ENCODE results near the gene RGS1. TPM values are rescaled to one million over a fixed set of nuclear protein-coding genes. Genes with fewer than 3 reads are reported as not detected.

The RGS1 gene
- total and polyA plus RNA-seq, 2 experiments from 2014 or later: not detected

- H3K79me2 ChIP-seq (replicated peaks; ENCODE audit: insufficient read depth): no peaks in the 10 kb centered on the region
- no peaks in the 10 kb centered on the region for H4K20me1 ChIP-seq (replicated peaks; ENCODE audit: insufficient read depth)
- H3K27ac ChIP-seq (ENCODE audit: low read depth): no peak overlapping the region
- no peaks in the 10 kb centered on the region; the same call in 1 of the 2 replicates for H3K9me2 ChIP-seq (ENCODE audit: insufficient read depth)
- no peaks in the 10 kb centered on the region for H3F3A ChIP-seq (replicated peaks; ENCODE audit: low read depth)
- H3K4me1 ChIP-seq (ENCODE audit: insufficient read depth): 0 out of 2 replicates have a peak, but pooled peaks cover 4% of the 10 kb centered on the region
- no peaks in the 10 kb centered on the region for H3K27me3 ChIP-seq (ENCODE audit: insufficient read depth)
- ATAC-seq: no peak
- Mint-ChIP-seq H3K27me3 (ENCODE audit: insufficient read depth, low read depth, poor library complexity) (no peaks in the 10 kb centered on the region), H3K36me3 (ENCODE audit: low read depth) (no peaks in the 10 kb centered on the region), H3K27ac (no peak overlapping the region), H3K4me1 (peaks cover 5% of the 10 kb centered on the region; the same call in 2 of the 3 replicates), H3K9me3 (no peaks in the 10 kb centered on the region; the same call in 2 of the 3 replicates), H3K4me3 (no peak overlapping the region)
- H3K4me2 ChIP-seq: no peak overlapping the region
- H3K4me3 ChIP-seq: no peak overlapping the region
- H2AFZ ChIP-seq: no peak overlapping the region
- no peak for DNase-seq (ENCODE audit: low spot score)
- TF ChIP-seq JUNB (IDR thresholded peaks at IDR 0.05; ENCODE audit: unreplicated experiment) (no peak), ZNF114 (CRISPR knock-in tag; IDR thresholded peaks at IDR 0.05) (no peak), EZH2phosphoT487 (IDR thresholded peaks at IDR 0.05; ENCODE audit: unreplicated experiment) (no peak), EZH2 (IDR thresholded peaks at IDR 0.05; ENCODE audit: low read depth, unreplicated experiment) (no peak), ZNF462 (CRISPR knock-in tag; IDR thresholded peaks at IDR 0.05) (no peak), ETS1 (IDR thresholded peaks at IDR 0.05) (no peak), REST (IDR thresholded peaks at IDR 0.05; ENCODE audit: unreplicated experiment) (no peak), CTCF (conservative IDR thresholded peaks at IDR 0.05; ENCODE audit: low read depth in 2 of 2) (no peak), ZNF331 (CRISPR knock-in tag; IDR thresholded peaks at IDR 0.05; ENCODE audit: low read depth) (no peak), NANOG (IDR thresholded peaks at IDR 0.05; ENCODE audit: borderline replicate concordance) (no peak), STAT1 (IDR thresholded peaks at IDR 0.05; ENCODE audit: unreplicated experiment) (no peak), CREB1 (CRISPR knock-in tag; IDR thresholded peaks at IDR 0.05; ENCODE audit: low read depth) (no peak), POLR2AphosphoS5 (IDR thresholded peaks at IDR 0.05; ENCODE audit: low read depth) (no peak)
- no peaks in the 10 kb centered on the region for H3K36me3 ChIP-seq (ENCODE audit: insufficient read depth)
Measured at GRCh38 chr1:192571668-192572067, 3.9 kb upstream of the RGS1 start.
